Stimulated activated CD8-positive, alpha-beta memory T cell treated with anti-CD3 and anti-CD28 coated beads, Interleukin-4, amount 100 ng/mL, for 4 hours (primary cell): ENCODE results near the gene PCNX2.

ENCODE experiments used
- DNase-seq, 2 donors: peaks; one replicate each; pipeline ENCODE4 v3.0.0-alpha.2; 2020; ENCODE audit warnings: low read depth in 2 of 2, low spot score in 1 of 2

The PCNX2 gene

DNA sequence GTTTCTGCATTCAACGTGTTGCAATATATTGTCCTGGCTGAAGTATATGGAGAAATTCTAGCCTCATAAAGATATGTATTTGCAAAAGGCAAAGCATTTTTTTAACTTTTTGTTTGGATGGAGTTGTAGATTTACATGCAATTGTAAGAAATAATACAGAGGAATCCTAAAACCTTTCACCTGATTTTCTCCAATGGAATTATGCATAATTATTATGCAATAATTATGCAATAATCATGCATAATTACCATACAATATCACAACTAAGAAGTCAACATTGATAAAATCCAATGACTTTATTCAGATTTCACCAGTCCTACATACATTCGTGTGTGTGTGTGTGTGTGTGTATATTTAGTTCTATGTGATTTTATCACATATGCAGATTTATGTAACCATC lies 24.5 kb upstream of the PCNX2 start:
- DNase-seq: no peak

DNA sequence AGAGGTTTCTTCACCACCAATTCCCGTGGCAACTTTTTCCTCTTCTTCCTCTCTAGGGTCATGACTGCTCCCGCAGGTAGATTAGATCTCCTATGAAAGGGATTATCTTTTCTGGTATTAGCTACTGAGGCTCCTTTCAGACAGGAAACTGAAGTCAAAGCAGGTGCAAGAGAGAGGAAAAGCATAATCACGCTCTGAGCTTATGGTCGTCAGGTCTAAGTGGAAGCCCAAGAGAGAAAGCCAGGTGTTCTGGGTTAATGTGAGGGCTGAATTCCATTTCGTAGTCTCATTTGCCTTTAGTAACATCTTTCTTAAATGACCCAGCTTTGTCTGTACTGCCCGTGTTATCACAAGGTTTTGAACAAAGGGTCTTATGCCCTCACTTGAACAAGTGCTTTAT lies 23.7 kb upstream of the PCNX2 start:
- no peak for DNase-seq

- no peak for DNase-seq
These were observed 20.9 kb upstream of the PCNX2 start for GRCh38 chr1:233316473-233316872.

DNA sequence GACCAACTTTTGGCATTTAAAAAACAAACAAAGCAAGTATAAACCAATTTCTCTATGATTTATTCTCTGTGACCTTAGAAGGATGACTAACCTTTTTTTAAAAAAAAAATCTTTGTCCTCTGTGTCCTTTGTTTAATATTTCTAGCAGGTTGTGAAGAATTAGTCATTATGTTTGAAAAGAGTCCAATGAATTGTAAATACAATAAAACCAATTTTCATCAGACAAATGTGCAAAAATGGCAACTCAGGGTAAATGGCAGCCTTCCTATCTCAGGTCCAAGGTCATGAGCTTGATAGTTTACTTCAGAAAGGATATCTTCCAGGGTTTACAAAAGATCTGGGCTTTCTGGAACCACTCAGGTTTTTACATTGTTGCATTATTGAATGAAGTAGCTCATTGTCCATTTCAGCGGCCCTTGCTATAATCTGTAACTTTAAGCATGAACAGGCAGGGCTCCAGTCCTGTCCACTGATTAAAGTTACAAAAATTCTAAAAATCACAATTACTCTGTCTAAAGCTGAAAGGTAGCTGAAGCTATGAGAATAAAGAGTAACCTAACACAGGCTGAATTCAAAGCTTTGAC lies 20.3 kb upstream of the PCNX2 start:
- no peak for DNase-seq

DNA sequence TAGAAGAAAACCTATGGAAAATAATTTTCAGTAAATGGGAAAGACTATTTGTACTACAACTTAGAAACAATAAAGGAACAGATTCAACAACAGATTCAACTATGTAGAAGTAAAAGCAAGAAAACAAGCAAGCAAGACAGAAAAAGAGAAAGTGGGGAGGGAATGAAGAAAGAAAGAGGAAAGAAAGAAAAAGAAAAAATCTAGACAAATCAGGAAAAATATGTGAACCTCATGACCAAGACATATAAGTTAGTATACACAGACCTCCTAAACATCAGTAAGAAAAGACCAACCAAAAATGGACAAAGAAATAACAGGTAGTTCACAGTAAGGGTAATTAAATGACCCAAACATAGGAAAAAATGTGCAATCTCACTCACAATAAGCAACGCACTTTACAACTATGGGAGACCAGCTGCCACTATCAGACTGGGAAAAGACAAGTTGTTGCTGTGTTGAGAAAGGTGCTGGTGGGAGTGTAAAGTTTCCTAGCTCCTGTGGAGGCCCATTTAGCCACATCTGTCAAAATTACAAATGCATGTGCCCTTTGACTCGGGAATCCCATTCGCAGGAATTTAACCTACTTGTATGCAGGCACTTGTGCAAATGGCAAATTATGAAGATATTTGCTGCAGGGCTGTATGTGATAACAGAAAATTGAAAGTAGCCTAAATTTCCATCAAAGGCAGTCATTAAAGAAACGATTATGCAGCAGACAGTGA lies 18.1 kb upstream of the PCNX2 start:
- DNase-seq: no peak

DNA sequence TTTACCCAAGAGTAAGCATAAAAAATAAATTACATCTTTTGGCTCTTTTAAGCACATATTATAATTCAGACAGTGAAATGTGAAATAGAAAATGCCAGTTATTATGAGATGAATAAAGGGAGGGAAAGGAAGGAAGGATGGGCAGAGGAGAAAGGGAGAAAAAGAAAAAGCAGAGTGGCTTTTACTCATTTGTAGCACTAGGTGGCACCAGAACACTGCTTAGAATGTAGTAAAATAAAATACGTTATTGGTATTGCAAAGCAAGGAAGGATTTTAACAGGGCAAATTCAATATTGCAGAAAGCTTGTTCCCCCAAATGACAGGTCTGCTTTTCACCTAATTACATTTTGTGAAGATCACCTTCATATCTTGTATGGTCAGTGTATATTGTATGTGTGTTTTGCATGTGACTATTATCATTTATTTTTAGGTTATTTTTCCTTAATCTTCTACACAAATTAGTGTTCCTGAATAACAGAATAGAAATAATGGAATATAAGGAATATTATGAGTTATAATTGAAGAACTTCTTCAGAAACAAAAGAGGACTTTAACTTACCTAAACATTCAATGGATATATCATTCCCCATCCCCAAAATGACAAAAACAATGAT lies 9.1 kb upstream of the PCNX2 start:
- no peak for DNase-seq

- no peak for DNase-seq
These were observed 4.8 kb upstream of the PCNX2 start for GRCh38 chr1:233300326-233300725.

DNA sequence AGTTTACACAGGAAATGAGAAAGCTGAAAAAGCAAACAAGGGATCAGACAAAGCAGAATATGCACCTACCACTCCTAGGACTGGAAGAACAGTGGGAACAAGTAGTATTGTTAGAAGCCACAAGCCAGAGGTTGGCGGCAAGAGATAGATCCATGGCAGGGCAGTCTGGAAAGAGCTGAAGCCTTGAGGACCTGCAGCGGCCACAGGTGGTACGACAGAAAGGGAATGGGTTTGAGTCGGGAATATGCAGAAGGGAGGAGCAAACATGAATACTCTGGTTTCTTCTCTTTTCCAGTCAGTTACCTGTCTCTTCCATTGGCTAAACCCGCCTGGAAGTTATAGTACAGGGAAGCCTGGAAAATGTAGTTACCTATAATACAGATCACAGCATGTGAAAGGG lies 3.9 kb upstream of the PCNX2 start:
- no peak for DNase-seq

DNA sequence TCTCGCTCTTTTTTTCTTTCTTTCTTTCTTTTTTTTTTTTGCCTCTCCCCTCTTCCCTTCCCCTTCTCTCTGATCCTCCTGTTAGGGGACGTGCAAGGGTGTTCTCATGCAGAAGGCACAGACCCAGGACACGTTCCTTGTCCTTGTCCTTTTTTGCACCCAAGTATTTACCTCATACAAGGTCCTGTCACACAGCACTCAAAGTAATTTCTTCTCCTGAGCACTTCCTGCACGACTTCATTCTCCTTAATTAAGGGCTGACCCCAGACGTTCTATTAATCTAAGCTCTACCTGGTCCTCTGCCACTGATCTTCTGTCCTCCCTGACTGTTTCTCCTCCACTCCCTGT lies 424 bp upstream of the PCNX2 start:
- no peak for DNase-seq

- DNase-seq: peak in 1 of 2 donors; percentile 12
These were observed 650 bp downstream of the PCNX2 start for GRCh38 chr1:233294913-233295236.

GRCh38 chr1:233293556-233294446 lies 1.7 kb downstream of the PCNX2 start:
- no peak for DNase-seq

GRCh38 chr1:233290396-233291034 lies 5.0 kb downstream of the PCNX2 start:
- no peak for DNase-seq

DNA sequence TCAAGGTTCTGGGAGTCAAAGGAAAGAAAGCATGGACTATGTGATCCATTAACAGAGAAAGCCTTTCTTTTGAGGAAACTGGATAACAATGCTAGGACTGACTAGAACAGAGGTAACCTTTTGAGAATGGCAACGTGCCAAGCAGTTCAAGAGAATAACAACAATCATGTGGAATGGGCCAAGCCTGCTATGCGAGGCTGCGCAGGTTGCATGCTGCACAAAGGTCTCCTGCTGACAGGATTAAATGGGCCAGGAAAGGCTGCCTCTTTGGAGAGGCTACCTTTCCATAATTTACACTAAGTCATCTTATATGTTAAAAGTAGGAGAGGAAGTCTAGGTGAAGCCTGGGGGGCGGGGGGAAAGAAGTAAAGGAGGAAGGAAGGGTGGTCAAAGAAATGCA lies 5.8 kb downstream of the PCNX2 start:
- DNase-seq: no peak

DNA sequence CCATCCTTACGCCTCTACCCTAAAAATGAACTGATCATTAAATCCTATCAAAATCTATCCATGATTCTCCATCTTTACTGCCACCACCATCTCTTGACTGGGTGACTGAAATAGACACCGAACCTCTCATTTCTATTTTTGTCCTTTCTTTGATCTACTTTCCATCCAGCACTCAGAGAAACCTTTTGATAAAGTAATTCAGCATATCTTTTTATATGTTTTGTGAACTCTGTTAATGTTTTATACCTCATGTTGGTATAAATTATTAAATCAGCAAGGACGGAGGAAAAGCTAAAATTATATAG lies 13.0 kb downstream of the PCNX2 start:
- no peak for DNase-seq

GRCh38 chr1:233281711-233282581 lies 13.6 kb downstream of the PCNX2 start:
- DNase-seq: no peak

- DNase-seq: no peak
These were observed 15.6 kb downstream of the PCNX2 start for GRCh38 chr1:233279971-233280370.

GRCh38 chr1:233278631-233279030 lies 16.9 kb downstream of the PCNX2 start:
- DNase-seq: no peak

- DNase-seq: no peak
These were observed 17.6 kb downstream of the PCNX2 start for GRCh38 chr1:233277637-233278606.

DNA sequence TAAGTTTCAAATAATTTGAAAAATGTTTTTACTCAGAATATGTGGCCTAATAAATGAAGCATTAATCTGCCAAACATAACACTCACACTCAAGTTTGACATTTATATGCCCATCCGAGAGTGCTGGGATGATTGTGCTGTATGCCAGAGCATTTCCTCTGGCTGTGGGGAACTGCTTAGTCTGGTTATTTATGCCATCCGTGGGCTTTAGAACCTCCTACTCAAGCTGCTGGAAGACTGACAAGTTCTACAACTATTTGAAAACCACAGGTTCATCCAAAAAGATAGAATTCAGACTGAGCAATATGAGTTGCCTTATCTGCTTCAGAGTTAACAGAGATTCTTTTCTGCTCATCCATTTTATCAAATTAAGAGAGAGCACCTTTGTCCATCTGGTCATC lies 25.9 kb downstream of the PCNX2 start:
- DNase-seq: no peak
